ENCODE data around the gene SVOPL. TPM values are rescaled to one million over a fixed set of nuclear protein-coding genes. Genes with fewer than 3 reads are reported as not detected.

Gene SVOPL
- total and polyA plus RNA-seq, 2 experiments from 2014 or later, result 2.3 to 4.5 TPM

DNA sequence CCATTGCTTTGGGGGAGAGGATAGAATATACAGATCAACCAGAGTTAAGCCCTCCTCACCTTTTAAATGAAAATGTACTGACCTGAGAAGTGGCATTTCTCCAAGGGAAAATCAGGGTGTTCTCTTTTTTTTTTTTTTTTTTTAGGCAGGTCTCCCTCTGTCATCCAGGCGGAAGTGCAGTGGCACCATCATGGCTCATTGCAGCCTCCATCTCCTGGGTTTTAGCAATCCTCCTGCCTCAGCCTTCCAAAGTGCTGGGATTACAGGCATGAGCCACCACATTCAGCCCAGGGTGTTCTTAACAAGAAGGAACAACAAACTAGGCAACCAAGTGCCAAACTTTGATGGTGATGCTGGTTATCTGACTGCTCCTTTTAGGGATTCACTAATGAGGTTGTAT is 111.0 kb downstream of the SVOPL start:
- DNase-seq (ENCODE audit: low read depth in 1 of 2, low spot score in 1 of 2), result no peak
- Histone ChIP-seq H3K27ac (peak overlapping the region; percentile 79), H3K9me3 (ENCODE audit: low read depth) (no peaks in the 10 kb centered on the region), H3K36me3 (peaks cover 14% of the 10 kb centered on the region), H3K4me1 (ENCODE audit: low read depth) (peaks cover 15% of the 10 kb centered on the region), H3K4me3 (no peak overlapping the region), H3K27me3 (no peaks in the 10 kb centered on the region)
- TF ChIP-seq, protein P1, sequence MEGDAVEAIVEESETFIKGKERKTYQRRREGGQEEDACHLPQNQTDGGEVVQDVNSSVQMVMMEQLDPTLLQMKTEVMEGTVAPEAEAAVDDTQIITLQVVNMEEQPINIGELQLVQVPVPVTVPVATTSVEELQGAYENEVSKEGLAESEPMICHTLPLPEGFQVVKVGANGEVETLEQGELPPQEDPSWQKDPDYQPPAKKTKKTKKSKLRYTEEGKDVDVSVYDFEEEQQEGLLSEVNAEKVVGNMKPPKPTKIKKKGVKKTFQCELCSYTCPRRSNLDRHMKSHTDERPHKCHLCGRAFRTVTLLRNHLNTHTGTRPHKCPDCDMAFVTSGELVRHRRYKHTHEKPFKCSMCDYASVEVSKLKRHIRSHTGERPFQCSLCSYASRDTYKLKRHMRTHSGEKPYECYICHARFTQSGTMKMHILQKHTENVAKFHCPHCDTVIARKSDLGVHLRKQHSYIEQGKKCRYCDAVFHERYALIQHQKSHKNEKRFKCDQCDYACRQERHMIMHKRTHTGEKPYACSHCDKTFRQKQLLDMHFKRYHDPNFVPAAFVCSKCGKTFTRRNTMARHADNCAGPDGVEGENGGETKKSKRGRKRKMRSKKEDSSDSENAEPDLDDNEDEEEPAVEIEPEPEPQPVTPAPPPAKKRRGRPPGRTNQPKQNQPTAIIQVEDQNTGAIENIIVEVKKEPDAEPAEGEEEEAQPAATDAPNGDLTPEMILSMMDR (IDR thresholded peaks at IDR 0.05; ENCODE audit: low read depth, low read length), result no peak

DNA sequence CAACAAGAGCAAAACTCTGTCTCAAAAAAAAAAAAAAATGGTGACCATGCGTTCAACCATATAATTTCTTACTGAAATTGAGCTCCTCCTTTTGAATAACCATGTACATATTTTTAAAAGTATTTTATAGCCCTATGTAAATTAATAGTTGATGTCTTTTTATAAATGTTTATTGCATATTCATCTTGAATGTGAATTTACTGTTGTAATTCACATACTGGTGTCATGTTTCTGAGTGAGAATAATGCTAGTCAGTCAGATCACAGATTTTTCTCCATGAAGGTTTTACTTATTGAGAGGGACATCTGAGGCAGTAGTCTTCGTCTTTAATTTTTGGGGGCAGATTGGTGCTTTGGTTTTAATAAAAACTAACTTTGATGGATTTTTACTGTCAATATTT is 112.2 kb downstream of the SVOPL start:
- Histone ChIP-seq H3K4me3 (no peak overlapping the region), H3K27me3 (no peaks in the 10 kb centered on the region), H3K36me3 (peaks cover 22% of the 10 kb centered on the region), H3K27ac (peak overlapping the region; percentile 79), H3K4me1 (ENCODE audit: low read depth) (peaks cover 15% of the 10 kb centered on the region), H3K9me3 (ENCODE audit: low read depth) (no peaks in the 10 kb centered on the region)
- TF ChIP-seq, protein P1 (IDR thresholded peaks at IDR 0.05; ENCODE audit: low read depth, low read length), result no peak
- no peak for DNase-seq (ENCODE audit: low read depth in 1 of 2, low spot score in 1 of 2)

DNA sequence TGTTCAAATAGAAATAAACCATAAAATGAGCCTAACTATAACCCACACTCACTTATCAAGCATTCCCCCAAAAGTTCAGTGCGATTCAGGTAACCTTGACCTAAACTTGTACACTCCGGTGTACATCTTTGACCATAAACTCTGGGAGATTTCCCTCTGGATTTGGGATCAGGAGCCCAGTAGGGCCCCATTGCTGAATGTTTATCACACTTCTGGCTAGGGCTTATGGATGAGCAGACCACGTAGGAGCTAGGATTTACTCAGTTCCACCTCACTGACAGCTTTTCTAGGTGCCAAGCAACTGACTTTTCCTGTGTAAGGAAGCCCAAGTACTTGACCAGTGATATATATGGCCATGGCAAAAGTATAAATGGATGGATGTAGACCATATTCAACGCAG is 113.7 kb downstream of the SVOPL start:
- TF ChIP-seq, protein P1 (IDR thresholded peaks at IDR 0.05; ENCODE audit: low read depth, low read length), result no peak

DNA sequence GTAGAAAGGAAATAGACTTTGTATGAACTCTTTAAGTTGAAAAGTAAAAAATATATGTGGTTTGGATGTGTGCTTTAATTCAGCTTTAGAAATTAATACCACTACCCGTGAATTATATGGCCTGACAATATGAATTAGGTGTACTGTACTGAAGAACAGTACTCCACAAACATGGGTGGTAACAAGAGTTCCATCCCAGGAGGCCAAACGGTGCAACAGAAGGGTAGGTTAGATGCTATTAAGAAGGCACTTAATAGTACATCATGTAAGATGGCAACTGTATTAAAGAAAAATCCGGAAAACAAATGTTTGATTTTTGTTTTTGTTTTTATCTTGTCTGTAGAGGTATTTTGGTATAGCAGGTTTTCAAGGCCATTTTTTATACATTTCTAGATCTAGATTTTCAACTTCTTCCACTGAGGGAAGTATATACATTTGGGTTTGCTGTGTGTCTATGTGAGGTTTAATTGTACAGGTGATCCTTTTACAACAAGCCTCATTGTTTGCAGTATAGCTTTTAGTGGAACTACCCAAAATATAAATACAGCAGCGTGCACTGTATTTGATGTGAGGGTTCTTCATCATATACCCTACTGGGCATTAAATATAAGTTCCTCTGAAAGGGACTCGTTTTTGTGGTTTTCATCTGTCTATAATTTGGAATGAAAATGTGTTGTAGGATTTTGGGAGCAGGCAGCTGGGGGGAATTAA is 115.7 kb downstream of the SVOPL start:
- H3K36me3 ChIP-seq, result peaks cover 50% of the 10 kb centered on the region
- no peak overlapping the region for H3K4me3 ChIP-seq
- DNase-seq (ENCODE audit: low read depth in 1 of 2, low spot score in 1 of 2), result no peak
- peaks cover 15% of the 10 kb centered on the region for H3K4me1 ChIP-seq (ENCODE audit: low read depth)
- peak overlapping the region; percentile 79 for H3K27ac ChIP-seq
- no peaks in the 10 kb centered on the region for H3K9me3 ChIP-seq (ENCODE audit: low read depth)
- TF ChIP-seq, protein P1 (IDR thresholded peaks at IDR 0.05; ENCODE audit: low read depth, low read length), result no peak
- H3K27me3 ChIP-seq, result no peaks in the 10 kb centered on the region

More for the DNA sequence above, 113.7 kb downstream of the SVOPL start:
- Histone ChIP-seq H3K4me1 (ENCODE audit: low read depth) (peaks cover 15% of the 10 kb centered on the region), H3K4me3 (no peak overlapping the region), H3K36me3 (peaks cover 33% of the 10 kb centered on the region), H3K9me3 (ENCODE audit: low read depth) (no peaks in the 10 kb centered on the region), H3K27ac (peak overlapping the region; percentile 79), H3K27me3 (no peaks in the 10 kb centered on the region)
- no peak for DNase-seq (ENCODE audit: low read depth in 1 of 2, low spot score in 1 of 2)

DNA sequence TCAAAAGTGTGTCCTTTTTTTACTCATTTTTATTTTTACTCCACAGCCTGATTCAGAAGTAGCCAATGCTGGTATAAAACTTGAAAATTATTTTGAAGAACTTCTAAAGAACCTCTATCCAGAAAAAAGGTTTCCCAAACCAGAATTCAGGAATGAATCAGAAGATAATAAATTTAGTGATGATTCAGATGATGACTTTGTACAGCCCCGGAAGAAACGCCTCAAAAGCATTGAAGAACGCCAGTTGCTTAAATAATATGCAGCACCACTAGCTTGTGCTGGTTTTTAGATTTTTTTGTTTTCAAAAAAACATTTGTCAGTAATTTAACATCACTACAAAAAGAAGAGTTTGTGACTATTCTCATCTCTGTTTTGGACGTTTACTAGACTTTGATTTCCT is 116.5 kb downstream of the SVOPL start:
- Histone ChIP-seq H3K36me3 (peaks cover 56% of the 10 kb centered on the region), H3K27me3 (no peaks in the 10 kb centered on the region), H3K4me1 (ENCODE audit: low read depth) (peaks cover 15% of the 10 kb centered on the region), H3K27ac (peak overlapping the region; percentile 71), H3K4me3 (no peak overlapping the region), H3K9me3 (ENCODE audit: low read depth) (no peaks in the 10 kb centered on the region)
- no peak for DNase-seq (ENCODE audit: low read depth in 1 of 2, low spot score in 1 of 2)
- TF ChIP-seq, protein P1 (IDR thresholded peaks at IDR 0.05; ENCODE audit: low read depth, low read length), result no peak

Data from cardiac muscle cell (in vitro differentiated cells and primary cell).